Neural cell (in vitro differentiated cells): ENCODE measurements around the gene ADPRHL1. TPM values are rescaled to one million over a fixed set of nuclear protein-coding genes. Genes with fewer than 3 reads are reported as not detected.

Source experiments
- H2AFZ ChIP-seq: fragments of 200-600, 300-800 bp; sonication (generic), shearing (Covaris generic); 2 replicates; pipeline ENCODE4 v1.6.0; 2014; ENCODE audit warnings: low read depth, mild to moderate bottlenecking, antibody characterized with exemption, low read length, moderate library complexity
- H3F3A ChIP-seq: fragments of 200-600 bp; shearing (Covaris generic); 2 replicates; pipeline ENCODE4 v1.6.1; 2016; ENCODE audit warnings: mild to moderate bottlenecking, moderate library complexity, mixed read lengths, antibody characterized with exemption, low read length; ENCODE audit not compliant: insufficient read depth, poor library complexity, severe bottlenecking
- H3K27ac ChIP-seq: fragments of 200-600, 300-800 bp; sonication (generic), shearing (Covaris generic); 2 replicates; pipeline ENCODE4 v1.5.1; 2014; ENCODE audit warnings: mild to moderate bottlenecking, low read length, moderate library complexity
- H3K27me3 ChIP-seq: fragments of 300-800, 200-600 bp; sonication (generic), shearing (Covaris generic); 2 replicates; pipeline ENCODE4 v1.6.0; 2014; ENCODE audit warnings: mild to moderate bottlenecking, low read depth, low read length, moderate library complexity; ENCODE audit not compliant: insufficient read depth
- H3K36me3 ChIP-seq: fragments of 300-800, 200-600 bp; sonication (generic), shearing (Covaris generic); 2 replicates; pipeline ENCODE4 v1.5.1; 2014; ENCODE audit warnings: mild to moderate bottlenecking, antibody characterized with exemption, low read length, moderate library complexity; ENCODE audit not compliant: insufficient read depth
- H3K4me2 ChIP-seq: fragments of 300-800, 200-600 bp; sonication (generic), shearing (Covaris generic); 2 replicates; pipeline ENCODE4 v1.6.0; 2014; ENCODE audit warnings: mild to moderate bottlenecking, low read length
- H3K4me3 ChIP-seq: fragments of 300-800, 200-600 bp; sonication (generic), shearing (Covaris generic); 2 replicates; pipeline ENCODE4 v1.5.1; 2014; ENCODE audit warnings: mild to moderate bottlenecking, low read length, moderate library complexity
- H3K79me2 ChIP-seq: fragments of 200-600 bp; shearing (Covaris generic); replicated peaks from 2 replicates; pipeline ENCODE4 v1.6.0; 2014; ENCODE audit warnings: mild to moderate bottlenecking, low read length, moderate library complexity; ENCODE audit not compliant: insufficient read depth
- H3K9ac ChIP-seq: fragments of 300-800, 200-600 bp; sonication (generic), shearing (Covaris generic); 2 replicates; pipeline ENCODE4 v1.6.1; 2016; ENCODE audit warnings: mild to moderate bottlenecking, low read length, mixed read lengths
- H3K9me2 ChIP-seq: fragments of 200-600 bp; shearing (Covaris generic); 2 replicates; pipeline ENCODE4 v1.6.1; 2016; ENCODE audit warnings: mild to moderate bottlenecking, low read length, mixed read lengths; ENCODE audit not compliant: insufficient read depth
- H3K9me3 ChIP-seq: fragments of 200-600, 300-800 bp; sonication (generic), shearing (Covaris generic); 2 replicates; pipeline ENCODE4 v1.6.1; 2016; ENCODE audit warnings: mild to moderate bottlenecking, mixed run types, low read length, moderate library complexity, mixed read lengths
- H4K20me1 ChIP-seq: fragments of 200-600 bp; shearing (Covaris generic); 2 replicates; pipeline ENCODE4 v1.6.1; 2016; ENCODE audit warnings: mild to moderate bottlenecking, mixed run types; ENCODE audit not compliant: insufficient read depth
- EP300 ChIP-seq: fragments of 450-650 bp; conservative IDR thresholded peaks from 2 replicates; pipeline ENCODE4 v1.6.1; 2014; ENCODE audit warnings: antibody characterized with exemption, mild to moderate bottlenecking, moderate library complexity; ENCODE audit not compliant: poor library complexity, severe bottlenecking
- EZH2 ChIP-seq: fragments of 200-600, 300-800 bp; shearing (Covaris generic), sonication (generic); IDR thresholded peaks from 2 replicates; pipeline ENCODE4 v1.6.1; 2014; ENCODE audit warnings: antibody characterized with exemption, low read length, borderline replicate concordance, mild to moderate bottlenecking; ENCODE audit not compliant: insufficient read depth, poor library complexity, severe bottlenecking
- MXI1 ChIP-seq: fragments of 450-650 bp; conservative IDR thresholded peaks from 2 replicates; pipeline ENCODE4 v1.6.1; 2014; ENCODE audit warnings: antibody characterized with exemption, mild to moderate bottlenecking; ENCODE audit not compliant: poor library complexity, severe bottlenecking
- POLR2AphosphoS5 ChIP-seq: IDR thresholded peaks from 2 replicates; pipeline ENCODE4 v1.6.1; 2012
- RAD21 ChIP-seq: fragments of 450-650 bp; conservative IDR thresholded peaks from 2 replicates; pipeline ENCODE4 v1.6.1; 2014; ENCODE audit warnings: antibody characterized with exemption, mild to moderate bottlenecking, moderate library complexity
- SMC3 ChIP-seq: fragments of 450-650 bp; conservative IDR thresholded peaks from 2 replicates; pipeline ENCODE4 v1.6.1; 2014; ENCODE audit warnings: antibody characterized with exemption, mild to moderate bottlenecking, moderate library complexity; ENCODE audit not compliant: poor library complexity
- TAF1 ChIP-seq: IDR thresholded peaks from 2 replicates; pipeline ENCODE4 v1.6.1; 2012; ENCODE audit warnings: low read depth
- polyA plus RNA-seq: library from polyadenylated mRNA; depleted of rRNA; stranded (reverse); fragments of >200 nt; gene quantifications from 2 replicates; pipeline ENCODE4 v1.2.3, GENCODE V29; 2014
- TF ChIP-seq, protein P1 (sequence below): fragments of 450-650 bp; IDR thresholded peaks from 2 replicates; pipeline ENCODE4 v1.5.1; 2014; ENCODE audit warnings: antibody characterized with exemption, mild to moderate bottlenecking, moderate library complexity; ENCODE audit not compliant: poor library complexity, severe bottlenecking
- TF ChIP-seq, protein P2 (sequence below): IDR thresholded peaks from 2 replicates; pipeline ENCODE4 v1.6.1; 2012; ENCODE audit warnings: borderline replicate concordance

The ADPRHL1 gene
- polyA plus RNA-seq, 1 donor from 2014 or later: 1.1 TPM

DNA sequence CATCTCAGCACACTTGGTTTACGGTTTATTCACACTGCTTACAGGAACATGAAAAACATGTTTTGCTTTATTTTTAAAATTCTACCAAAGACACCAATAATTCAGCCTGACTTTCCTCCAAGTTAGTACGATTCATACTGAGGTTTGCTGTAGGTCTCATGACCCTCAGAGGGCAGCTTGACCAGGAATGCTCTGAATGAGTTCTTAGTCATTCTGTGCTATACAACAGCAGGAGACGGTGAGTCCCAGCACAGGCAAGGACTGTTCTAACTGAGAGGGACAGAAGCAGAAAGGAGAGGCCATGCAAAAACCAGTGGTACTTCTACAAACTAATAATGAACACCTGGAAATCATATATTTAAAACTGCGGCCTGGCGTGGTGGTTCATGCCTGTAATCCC is 95.8 kb downstream of the ADPRHL1 start:
- H2AFZ ChIP-seq: no peak overlapping the region
- H3K36me3 ChIP-seq: no peaks in the 10 kb centered on the region
- no peak for TF ChIP-seq MXI1
- H3K4me2 ChIP-seq: no peak overlapping the region
- no peaks in the 10 kb centered on the region for H3K79me2 ChIP-seq
- no peaks in the 10 kb centered on the region for H4K20me1 ChIP-seq
- H3K9ac ChIP-seq: no peak overlapping the region
- H3F3A ChIP-seq: no peaks in the 10 kb centered on the region
- no peaks in the 10 kb centered on the region for H3K9me3 ChIP-seq
- no peak overlapping the region for H3K4me3 ChIP-seq
- no peak overlapping the region for H3K27ac ChIP-seq
- H3K9me2 ChIP-seq: no peaks in the 10 kb centered on the region
- peaks cover 3% of the 10 kb centered on the region for H3K27me3 ChIP-seq

DNA sequence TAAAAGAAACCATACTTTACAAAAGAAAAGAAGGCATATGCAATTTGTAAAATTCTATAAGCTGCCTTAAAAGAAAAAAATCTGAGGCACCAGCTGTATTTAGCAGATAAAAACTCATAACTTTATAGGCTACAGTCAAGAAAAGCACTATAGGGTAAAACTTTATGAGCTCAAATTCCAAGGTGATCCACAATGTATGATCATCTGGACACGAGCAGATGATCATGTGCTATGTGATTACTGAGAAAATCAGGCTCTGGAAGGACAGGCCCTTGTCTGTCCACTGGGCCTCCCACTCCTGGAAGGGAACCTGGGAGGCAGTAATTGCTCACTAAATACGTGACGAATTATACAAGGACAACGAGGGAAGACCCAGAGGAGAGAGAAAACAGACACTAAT is 96.7 kb downstream of the ADPRHL1 start:
- Histone ChIP-seq H3K4me2 (no peak overlapping the region), H3K27me3 (no peaks in the 10 kb centered on the region), H3K4me3 (no peak overlapping the region)

DNA sequence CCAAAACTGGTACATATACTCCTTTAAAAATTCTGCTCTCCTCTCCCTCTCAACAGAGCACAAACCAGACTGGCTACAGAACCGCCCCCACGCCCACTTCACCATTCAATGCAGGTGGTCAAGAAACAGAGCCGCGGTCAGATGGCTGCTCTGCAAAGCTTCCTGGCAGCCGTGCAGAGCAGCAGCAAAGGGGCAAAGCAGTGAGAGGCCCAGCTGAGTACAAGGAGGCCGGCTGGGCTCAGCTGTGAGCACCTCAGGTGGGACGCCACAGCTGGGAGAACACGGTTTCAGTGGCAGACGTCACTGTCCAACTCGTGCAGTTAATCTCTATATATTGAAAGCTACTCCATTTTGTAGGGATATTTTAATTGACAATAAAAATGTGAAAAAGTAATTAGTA is 97.7 kb downstream of the ADPRHL1 start:
- Histone ChIP-seq H3K27me3 (no peaks in the 10 kb centered on the region), H3K9ac (no peak overlapping the region), H2AFZ (no peak overlapping the region), H3K27ac (no peak overlapping the region), H3K79me2 (no peaks in the 10 kb centered on the region), H3K36me3 (no peaks in the 10 kb centered on the region), H3K4me3 (no peak overlapping the region), H3K9me3 (no peaks in the 10 kb centered on the region), H4K20me1 (no peaks in the 10 kb centered on the region), H3K9me2 (no peaks in the 10 kb centered on the region), H3K4me2 (no peak overlapping the region), H3F3A (no peaks in the 10 kb centered on the region)
- TF ChIP-seq RAD21 (no peak), MXI1 (no peak), POLR2AphosphoS5 (no peak), SMC3 (no peak)
- TF ChIP-seq, protein P1, sequence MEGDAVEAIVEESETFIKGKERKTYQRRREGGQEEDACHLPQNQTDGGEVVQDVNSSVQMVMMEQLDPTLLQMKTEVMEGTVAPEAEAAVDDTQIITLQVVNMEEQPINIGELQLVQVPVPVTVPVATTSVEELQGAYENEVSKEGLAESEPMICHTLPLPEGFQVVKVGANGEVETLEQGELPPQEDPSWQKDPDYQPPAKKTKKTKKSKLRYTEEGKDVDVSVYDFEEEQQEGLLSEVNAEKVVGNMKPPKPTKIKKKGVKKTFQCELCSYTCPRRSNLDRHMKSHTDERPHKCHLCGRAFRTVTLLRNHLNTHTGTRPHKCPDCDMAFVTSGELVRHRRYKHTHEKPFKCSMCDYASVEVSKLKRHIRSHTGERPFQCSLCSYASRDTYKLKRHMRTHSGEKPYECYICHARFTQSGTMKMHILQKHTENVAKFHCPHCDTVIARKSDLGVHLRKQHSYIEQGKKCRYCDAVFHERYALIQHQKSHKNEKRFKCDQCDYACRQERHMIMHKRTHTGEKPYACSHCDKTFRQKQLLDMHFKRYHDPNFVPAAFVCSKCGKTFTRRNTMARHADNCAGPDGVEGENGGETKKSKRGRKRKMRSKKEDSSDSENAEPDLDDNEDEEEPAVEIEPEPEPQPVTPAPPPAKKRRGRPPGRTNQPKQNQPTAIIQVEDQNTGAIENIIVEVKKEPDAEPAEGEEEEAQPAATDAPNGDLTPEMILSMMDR: no peak

More for the DNA sequence above, 96.7 kb downstream of the ADPRHL1 start:
- Histone ChIP-seq H3K9ac (no peak overlapping the region), H2AFZ (no peak overlapping the region), H3K9me3 (no peaks in the 10 kb centered on the region), H3F3A (no peaks in the 10 kb centered on the region), H3K9me2 (no peaks in the 10 kb centered on the region), H3K27ac (no peak overlapping the region), H4K20me1 (no peaks in the 10 kb centered on the region), H3K79me2 (no peaks in the 10 kb centered on the region), H3K36me3 (no peaks in the 10 kb centered on the region)
- TF ChIP-seq RAD21: no peak
- TF ChIP-seq, protein P2, sequence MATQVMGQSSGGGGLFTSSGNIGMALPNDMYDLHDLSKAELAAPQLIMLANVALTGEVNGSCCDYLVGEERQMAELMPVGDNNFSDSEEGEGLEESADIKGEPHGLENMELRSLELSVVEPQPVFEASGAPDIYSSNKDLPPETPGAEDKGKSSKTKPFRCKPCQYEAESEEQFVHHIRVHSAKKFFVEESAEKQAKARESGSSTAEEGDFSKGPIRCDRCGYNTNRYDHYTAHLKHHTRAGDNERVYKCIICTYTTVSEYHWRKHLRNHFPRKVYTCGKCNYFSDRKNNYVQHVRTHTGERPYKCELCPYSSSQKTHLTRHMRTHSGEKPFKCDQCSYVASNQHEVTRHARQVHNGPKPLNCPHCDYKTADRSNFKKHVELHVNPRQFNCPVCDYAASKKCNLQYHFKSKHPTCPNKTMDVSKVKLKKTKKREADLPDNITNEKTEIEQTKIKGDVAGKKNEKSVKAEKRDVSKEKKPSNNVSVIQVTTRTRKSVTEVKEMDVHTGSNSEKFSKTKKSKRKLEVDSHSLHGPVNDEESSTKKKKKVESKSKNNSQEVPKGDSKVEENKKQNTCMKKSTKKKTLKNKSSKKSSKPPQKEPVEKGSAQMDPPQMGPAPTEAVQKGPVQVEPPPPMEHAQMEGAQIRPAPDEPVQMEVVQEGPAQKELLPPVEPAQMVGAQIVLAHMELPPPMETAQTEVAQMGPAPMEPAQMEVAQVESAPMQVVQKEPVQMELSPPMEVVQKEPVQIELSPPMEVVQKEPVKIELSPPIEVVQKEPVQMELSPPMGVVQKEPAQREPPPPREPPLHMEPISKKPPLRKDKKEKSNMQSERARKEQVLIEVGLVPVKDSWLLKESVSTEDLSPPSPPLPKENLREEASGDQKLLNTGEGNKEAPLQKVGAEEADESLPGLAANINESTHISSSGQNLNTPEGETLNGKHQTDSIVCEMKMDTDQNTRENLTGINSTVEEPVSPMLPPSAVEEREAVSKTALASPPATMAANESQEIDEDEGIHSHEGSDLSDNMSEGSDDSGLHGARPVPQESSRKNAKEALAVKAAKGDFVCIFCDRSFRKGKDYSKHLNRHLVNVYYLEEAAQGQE: no peak
- TF ChIP-seq POLR2AphosphoS5: no peak
- TF ChIP-seq MXI1: no peak
- no peak for TF ChIP-seq SMC3
- no peak for TF ChIP-seq EP300
- no peak for TF ChIP-seq EZH2
- no peak for TF ChIP-seq TAF1
- TF ChIP-seq, protein P1: no peak
